Esophagus (tissue), 2 donors: ENCODE data around the gene GABRP. TPM values are rescaled to one million over a fixed set of nuclear protein-coding genes. Genes with fewer than 3 reads are reported as not detected.

Experiments
- H3K27ac ChIP-seq, 2 donors: one replicate each; pipeline ENCODE4 v1.5.1; 2013; ENCODE audit warnings: low read depth in 2 of 2, mild to moderate bottlenecking in 2 of 2, inconsistent platforms in 1 of 2, low read length in 1 of 2, moderate library complexity in 1 of 2
- H3K27me3 ChIP-seq, 2 donors: one replicate each; pipeline ENCODE4 v1.6.1; 2013; ENCODE audit warnings: low read length in 2 of 2, control low read depth in 1 of 2, mild to moderate bottlenecking in 1 of 2; ENCODE audit not compliant: insufficient read depth in 2 of 2, control insufficient read depth in 1 of 2
- H3K36me3 ChIP-seq, 2 donors: one replicate each; pipeline ENCODE4 v1.6.1; 2013; ENCODE audit warnings: low read length in 1 of 2; ENCODE audit not compliant: control insufficient read depth in 2 of 2, insufficient read depth in 2 of 2
- H3K4me1 ChIP-seq, 2 donors: one replicate each; pipeline ENCODE4 v1.6.1; 2013; ENCODE audit warnings: low read length in 1 of 2; ENCODE audit not compliant: control insufficient read depth in 2 of 2, insufficient read depth in 2 of 2
- H3K4me3 ChIP-seq, 2 donors: one replicate each; pipeline ENCODE4 v1.5.1; 2013; ENCODE audit warnings: low read length in 2 of 2, mild to moderate bottlenecking in 2 of 2, low read depth in 1 of 2, moderate library complexity in 1 of 2
- H3K9me3 ChIP-seq, 2 donors: one replicate each; pipeline ENCODE4 v1.6.1; 2013; ENCODE audit warnings: mild to moderate bottlenecking in 2 of 2, low read depth in 1 of 2, low read length in 1 of 2, moderate library complexity in 1 of 2; ENCODE audit not compliant: control insufficient read depth in 2 of 2, insufficient read depth in 1 of 2
- WGBS, 2 donors: extraction: QIAGEN DNeasy Blood & Tissue Kit; methylation state at CpG; one replicate each; pipeline ENCODE4 v1.1.7; 2013; 5-methylcytosine and 5-hydroxymethylcytosine counted together
- polyA plus RNA-seq, 2 donors: library from polyadenylated mRNA; stranded (reverse); fragments of 200-250 nt; gene quantifications; one replicate each; pipeline ENCODE4 v1.2.3, GENCODE V29; 2013
- donor health status: healthy with polysubstance abuse.
- donor health status: Bipolar disorder and iron deficiency.

The GABRP gene
- polyA plus RNA-seq, 2 donors = 21.9 to 55.7 TPM

- H3K27ac ChIP-seq = no peak overlapping the region
- H3K4me1 ChIP-seq = no peaks in the 10 kb centered on the region
- no peaks in the 10 kb centered on the region for H3K27me3 ChIP-seq
- H3K9me3 ChIP-seq = peaks cover 0 to 2% of the 10 kb centered on the region in 2 donors
- 90 to 94% methylated on average over 3 of the region's 3 CpGs for WGBS, 2 donors
- no peaks in the 10 kb centered on the region for H3K36me3 ChIP-seq
- no peak overlapping the region for H3K4me3 ChIP-seq
These were observed 80.1 kb downstream of the GABRP start for GRCh38 chr5:170863646-170864045.

Other genes with a start within 250 kb of the GABRP start
- under 1 TPM; 0.26 to 0.32 TPM for gene RANBP17, start 78.3 kb downstream of the GABRP start, polyA plus RNA-seq